ENCODE results near the gene USP40. TPM values are rescaled to one million over a fixed set of nuclear protein-coding genes. Genes with fewer than 3 reads are reported as not detected.

USP40 gene
- total RNA-seq, 2 experiments from 2014 or later, result 0.51 to 1.7 TPM

DNA sequence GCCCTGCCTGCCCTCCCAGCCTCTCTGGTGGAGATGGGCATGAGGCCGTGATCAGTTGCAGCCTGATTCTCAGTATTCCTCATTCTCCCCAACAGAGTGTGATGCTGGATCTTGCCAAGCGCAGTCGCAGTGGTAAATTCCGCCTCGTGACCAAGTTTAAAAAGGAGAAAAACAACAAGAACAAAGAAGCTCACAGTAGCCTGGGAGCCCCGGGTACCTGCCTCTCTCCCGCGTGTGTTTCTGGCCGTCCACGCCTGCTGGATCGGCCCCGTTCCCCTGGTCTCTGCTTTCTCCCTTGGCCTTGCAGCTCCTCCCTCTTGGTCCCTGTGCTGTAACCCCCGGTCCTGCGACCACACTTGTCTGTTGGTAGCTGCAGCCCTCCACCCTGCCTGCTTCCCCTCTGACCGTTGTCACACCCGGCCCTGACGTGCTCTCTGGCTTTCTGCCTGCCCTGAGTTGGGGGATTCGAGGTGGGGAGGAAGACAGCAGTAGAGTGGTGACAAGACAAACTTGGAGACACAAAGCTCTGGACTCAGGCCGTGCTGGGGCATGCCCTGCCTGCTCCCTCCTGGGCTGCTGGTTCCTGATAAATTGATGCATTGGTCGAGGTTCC lies 99.5 kb downstream of the USP40 start:
- peaks cover 80% of the 10 kb centered on the region for H3K36me3 ChIP-seq (ENCODE audit: insufficient read depth, low read length)
- POLR2A ChIA-PET, result interaction anchor here (1.0 kb wide), 1 partner anchor 10 kb away, joined by 3 read pairs; no protein-coding TSS in a partner anchor
- no peaks in the 10 kb centered on the region for H4K20me1 ChIP-seq (ENCODE audit: insufficient read depth, low read length)

DNA sequence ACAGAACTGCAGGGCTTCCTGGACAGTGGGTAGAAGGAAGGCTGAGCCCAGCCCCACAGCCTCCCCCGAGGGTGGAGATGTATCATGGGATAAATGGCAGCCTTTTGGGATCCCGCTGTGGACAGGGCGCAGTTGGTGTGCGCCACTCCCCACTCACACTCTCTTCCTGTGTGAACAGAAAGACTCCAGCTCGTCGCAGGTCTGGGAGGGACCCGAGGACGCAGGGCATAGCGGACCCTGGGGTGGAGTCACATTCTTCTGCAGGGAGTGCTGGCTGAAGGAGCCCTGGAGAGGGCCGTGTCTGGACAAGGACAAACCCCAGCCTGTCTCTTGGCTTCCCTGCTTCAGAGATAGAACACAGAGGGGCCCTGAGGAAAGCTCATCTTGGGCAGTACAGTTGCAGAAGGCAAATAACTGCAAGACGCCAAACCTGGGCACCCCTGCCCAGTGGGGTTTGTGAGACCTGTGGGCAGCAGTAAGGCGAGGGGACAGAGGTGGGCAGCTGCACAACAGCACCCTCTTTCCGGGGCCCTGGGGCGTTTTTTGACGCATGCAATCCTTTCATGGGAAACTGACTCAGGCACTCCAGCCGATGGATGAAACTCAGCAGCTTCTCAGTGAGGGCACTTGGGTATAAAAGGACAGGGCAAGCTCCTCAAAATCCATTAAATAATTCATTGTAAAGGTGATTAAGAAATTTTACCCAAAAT lies 101.9 kb downstream of the USP40 start:
- Histone ChIP-seq H3K79me2 (ENCODE audit: insufficient read depth, low read depth, low read length) (no peaks in the 10 kb centered on the region), H3K27ac (ENCODE audit: low read depth, low read length, poor library complexity, severe bottlenecking) (no peak overlapping the region), H3K4me2 (ENCODE audit: low read length) (no peak overlapping the region), H4K20me1 (ENCODE audit: insufficient read depth, low read length) (no peaks in the 10 kb centered on the region), H3K4me1 (ENCODE audit: insufficient read depth, low read length, poor library complexity, severe bottlenecking) (no peaks in the 10 kb centered on the region), H3K36me3 (ENCODE audit: insufficient read depth, low read length) (peaks cover 92% of the 10 kb centered on the region), H3K4me3 (ENCODE audit: low read depth, low read length, poor library complexity, severe bottlenecking) (no peak overlapping the region), H2AFZ (ENCODE audit: low read length) (no peak overlapping the region), H3K9me2 (ENCODE audit: insufficient read depth, low read length) (no peaks in the 10 kb centered on the region), H3K9me3 (ENCODE audit: low read length) (no peaks in the 10 kb centered on the region)
- CTCF ChIA-PET (ENCODE audit: unreplicated experiment), result no interaction called here
- no peak for DNase-seq (ENCODE audit: low spot score)
- intact Hi-C loops (cut with micrococcal nuclease; ENCODE audit: unreplicated experiment), result no loop called here
- BruUV-seq (replicated peaks), result no TSS peak
- TF ChIP-seq EZH2phosphoT487 (IDR thresholded peaks at IDR 0.05; ENCODE audit: borderline replicate concordance, low read depth, low read length), result no peak
- TF ChIP-seq, protein P1, sequence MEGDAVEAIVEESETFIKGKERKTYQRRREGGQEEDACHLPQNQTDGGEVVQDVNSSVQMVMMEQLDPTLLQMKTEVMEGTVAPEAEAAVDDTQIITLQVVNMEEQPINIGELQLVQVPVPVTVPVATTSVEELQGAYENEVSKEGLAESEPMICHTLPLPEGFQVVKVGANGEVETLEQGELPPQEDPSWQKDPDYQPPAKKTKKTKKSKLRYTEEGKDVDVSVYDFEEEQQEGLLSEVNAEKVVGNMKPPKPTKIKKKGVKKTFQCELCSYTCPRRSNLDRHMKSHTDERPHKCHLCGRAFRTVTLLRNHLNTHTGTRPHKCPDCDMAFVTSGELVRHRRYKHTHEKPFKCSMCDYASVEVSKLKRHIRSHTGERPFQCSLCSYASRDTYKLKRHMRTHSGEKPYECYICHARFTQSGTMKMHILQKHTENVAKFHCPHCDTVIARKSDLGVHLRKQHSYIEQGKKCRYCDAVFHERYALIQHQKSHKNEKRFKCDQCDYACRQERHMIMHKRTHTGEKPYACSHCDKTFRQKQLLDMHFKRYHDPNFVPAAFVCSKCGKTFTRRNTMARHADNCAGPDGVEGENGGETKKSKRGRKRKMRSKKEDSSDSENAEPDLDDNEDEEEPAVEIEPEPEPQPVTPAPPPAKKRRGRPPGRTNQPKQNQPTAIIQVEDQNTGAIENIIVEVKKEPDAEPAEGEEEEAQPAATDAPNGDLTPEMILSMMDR (conservative IDR thresholded peaks at IDR 0.05; ENCODE audit: low read length), result no peak
- POLR2A ChIA-PET, result no interaction called here

More for the DNA sequence above, 99.5 kb downstream of the USP40 start:
- no peak overlapping the region for H3K4me2 ChIP-seq (ENCODE audit: low read length)
- no peak overlapping the region for H3K27ac ChIP-seq (ENCODE audit: low read depth, low read length, poor library complexity, severe bottlenecking)
- BruUV-seq (replicated peaks), result no TSS peak
- no peak overlapping the region for H3K4me3 ChIP-seq (ENCODE audit: low read depth, low read length, poor library complexity, severe bottlenecking)
- CTCF ChIA-PET (ENCODE audit: unreplicated experiment), result no interaction called here
- DNase-seq (ENCODE audit: low spot score), result no peak
- TF ChIP-seq, protein P1 (conservative IDR thresholded peaks at IDR 0.05; ENCODE audit: low read length), result no peak
- no peak for TF ChIP-seq EZH2phosphoT487 (IDR thresholded peaks at IDR 0.05; ENCODE audit: borderline replicate concordance, low read depth, low read length)
- H3K9me3 ChIP-seq (ENCODE audit: low read length), result no peaks in the 10 kb centered on the region
- H3K4me1 ChIP-seq (ENCODE audit: insufficient read depth, low read length, poor library complexity, severe bottlenecking), result no peaks in the 10 kb centered on the region
- no peak overlapping the region for H2AFZ ChIP-seq (ENCODE audit: low read length)
- H3K9me2 ChIP-seq (ENCODE audit: insufficient read depth, low read length), result no peaks in the 10 kb centered on the region
- intact Hi-C loops (cut with micrococcal nuclease; ENCODE audit: unreplicated experiment), result no loop called here
- H3K79me2 ChIP-seq (ENCODE audit: insufficient read depth, low read depth, low read length), result no peaks in the 10 kb centered on the region

DNA sequence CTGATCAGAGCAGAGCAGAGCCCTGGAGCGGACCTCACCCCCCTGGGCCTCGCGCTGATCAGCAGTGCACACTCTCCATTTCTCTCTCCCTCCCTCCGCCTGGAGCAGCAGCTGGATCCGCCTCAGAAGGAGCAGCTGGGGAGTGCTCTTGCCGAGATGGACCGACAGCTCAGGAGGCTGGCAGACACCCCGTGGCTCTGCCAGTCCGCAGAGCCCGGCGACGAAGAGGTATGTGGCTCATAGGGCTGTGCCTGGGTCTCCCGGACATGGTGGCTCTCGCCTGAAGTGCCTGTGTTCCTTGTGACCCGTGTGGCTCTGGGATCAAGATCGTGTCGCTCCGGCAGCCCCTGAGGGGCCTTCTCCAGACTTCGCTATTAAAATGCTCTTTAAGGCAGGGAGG lies 102.5 kb downstream of the USP40 start:
- Histone ChIP-seq H4K20me1 (ENCODE audit: insufficient read depth, low read length) (no peaks in the 10 kb centered on the region), H3K4me2 (ENCODE audit: low read length) (no peak overlapping the region), H3K36me3 (ENCODE audit: insufficient read depth, low read length) (peaks cover 92% of the 10 kb centered on the region), H3K9me2 (ENCODE audit: insufficient read depth, low read length) (no peaks in the 10 kb centered on the region), H2AFZ (ENCODE audit: low read length) (no peak overlapping the region), H3K27ac (ENCODE audit: low read depth, low read length, poor library complexity, severe bottlenecking) (no peak overlapping the region), H3K4me3 (ENCODE audit: low read depth, low read length, poor library complexity, severe bottlenecking) (no peak overlapping the region), H3K79me2 (ENCODE audit: insufficient read depth, low read depth, low read length) (no peaks in the 10 kb centered on the region), H3K4me1 (ENCODE audit: insufficient read depth, low read length, poor library complexity, severe bottlenecking) (no peaks in the 10 kb centered on the region), H3K9me3 (ENCODE audit: low read length) (no peaks in the 10 kb centered on the region)
- ChIA-PET POLR2A (no interaction called here), CTCF (ENCODE audit: unreplicated experiment) (no interaction called here)
- no peak for DNase-seq (ENCODE audit: low spot score)
- TF ChIP-seq EZH2phosphoT487 (IDR thresholded peaks at IDR 0.05; ENCODE audit: borderline replicate concordance, low read depth, low read length), result no peak
- TF ChIP-seq, protein P1 (conservative IDR thresholded peaks at IDR 0.05; ENCODE audit: low read length), result no peak
- intact Hi-C loops (cut with micrococcal nuclease; ENCODE audit: unreplicated experiment), result no loop called here
- BruUV-seq (replicated peaks), result no TSS peak
